DMS79 treated with DMSO at 0.1 percent for 48 hours (cell line): ENCODE measurements around the gene COX18.

ENCODE experiments used
- DNase-seq: peaks from one replicate; lab custom pipeline; 2025; lab: John Stamatoyannopoulos, UW

COX18 gene

GRCh38 chr4:73069338-73070073, at the start of gene COX18:
Gene COX18, minus strand, starts transcription at chr4:73069716. Its CDS starts 67 bp downstream, at chr4:73069649.
- peak; percentile 89 for DNase-seq

DNA sequence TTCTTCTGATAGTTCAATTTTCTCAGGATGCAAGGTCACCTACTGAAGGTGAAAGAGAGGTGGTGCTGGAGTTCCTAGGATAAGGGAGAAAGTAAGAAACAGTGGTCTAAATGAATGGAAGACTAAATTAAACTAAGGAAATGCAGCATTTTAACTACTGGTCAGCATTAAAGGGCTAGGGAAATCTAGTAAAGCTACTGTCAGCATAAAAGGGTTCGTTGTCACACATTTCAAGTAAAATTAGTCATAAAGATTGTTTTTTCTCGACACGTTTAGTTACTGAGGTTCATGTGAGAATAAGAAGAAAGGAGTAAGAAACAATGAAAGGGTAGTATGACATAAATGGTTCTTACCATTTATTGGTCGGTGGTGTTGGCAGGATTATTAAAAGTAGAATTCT, 40.0 kb upstream of the COX18 start:
- no peak for DNase-seq

- DNase-seq: no peak
Measured at GRCh38 chr4:73104695-73105094, 35.2 kb upstream of the COX18 start.

GRCh38 chr4:73103799-73104503, 34.4 kb upstream of the COX18 start:
- DNase-seq: no peak

- DNase-seq: no peak
Measured at GRCh38 chr4:73099143-73099542, 29.6 kb upstream of the COX18 start.

DNA sequence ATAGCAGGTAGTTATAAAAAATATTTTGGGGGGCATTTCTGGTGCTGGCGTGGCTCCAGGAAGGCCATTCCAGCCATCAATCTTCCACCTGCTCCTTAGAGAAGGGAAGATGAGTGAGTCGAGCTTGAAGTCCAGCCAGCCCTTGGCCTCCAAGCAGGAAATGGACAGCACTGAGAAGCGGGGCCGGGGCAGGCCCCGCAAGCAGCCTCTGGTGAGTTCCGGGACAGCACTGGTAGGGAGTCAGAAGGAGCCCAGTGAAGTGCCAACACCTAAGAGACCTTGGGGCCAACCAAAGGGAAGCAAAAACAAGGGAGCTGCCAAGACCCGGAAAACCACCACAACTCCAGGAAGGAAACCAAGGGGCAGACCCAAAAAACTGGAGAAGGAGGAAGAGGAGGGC, 29.2 kb upstream of the COX18 start:
- DNase-seq: no peak

DNA sequence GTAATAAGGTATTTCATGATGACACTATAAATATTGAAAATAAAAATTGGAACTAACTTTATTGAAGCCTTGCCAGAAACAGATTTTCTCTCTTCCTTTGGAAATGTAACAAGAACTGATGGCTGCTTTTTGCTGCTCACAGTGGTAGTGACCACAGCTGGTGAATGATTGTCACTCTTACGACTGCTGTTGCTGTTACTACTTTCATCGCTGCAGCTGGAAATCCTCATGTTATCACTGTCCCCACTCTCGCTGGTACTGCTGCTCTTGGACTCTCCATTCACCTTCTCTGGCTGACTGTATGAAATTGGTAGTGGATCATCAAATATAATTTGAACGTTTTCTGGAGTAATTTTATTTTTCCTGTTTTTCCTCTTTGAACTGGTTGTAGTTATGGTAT, 28.5 kb upstream of the COX18 start:
- no peak for DNase-seq

DNA sequence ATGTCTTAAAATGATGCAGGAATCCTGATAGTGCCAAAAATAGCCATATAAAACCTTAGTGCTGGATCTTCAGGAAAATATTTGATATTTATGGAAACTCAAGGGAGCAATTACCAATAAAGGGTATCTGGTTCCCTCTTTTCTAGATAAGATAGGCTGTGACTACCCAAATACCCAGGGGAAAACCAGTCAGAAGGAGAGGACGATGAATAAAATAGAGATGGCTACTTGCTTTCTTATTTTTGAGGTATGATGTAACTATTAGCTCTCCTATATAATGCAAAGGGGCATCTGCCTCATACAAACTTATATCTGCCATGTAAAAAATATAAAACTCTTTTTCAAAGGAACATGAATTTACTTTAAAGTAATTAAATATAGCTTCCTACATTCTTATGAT, 23.4 kb upstream of the COX18 start:
- DNase-seq: no peak

GRCh38 chr4:73090738-73091137, 21.2 kb upstream of the COX18 start:
- DNase-seq: no peak

DNA sequence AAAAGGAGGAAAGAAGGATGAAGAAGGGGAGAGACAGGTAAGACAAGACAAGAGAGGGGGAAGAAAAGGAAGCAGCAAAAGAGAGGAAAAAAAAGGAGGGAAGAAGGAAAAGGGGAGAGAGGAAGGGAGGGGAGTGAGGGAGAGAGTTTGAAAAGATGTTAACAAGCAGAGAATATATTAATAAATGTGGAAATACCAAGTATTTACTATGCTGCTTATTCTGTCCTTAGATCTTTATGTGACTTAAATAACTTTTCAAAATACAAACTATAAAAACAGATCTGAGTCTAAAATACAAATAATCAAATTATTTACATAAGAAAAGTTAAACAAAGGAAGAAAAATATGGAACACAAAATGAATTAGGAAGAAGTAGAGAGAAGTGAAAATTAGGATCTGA, 18.4 kb upstream of the COX18 start:
- no peak for DNase-seq

DNA sequence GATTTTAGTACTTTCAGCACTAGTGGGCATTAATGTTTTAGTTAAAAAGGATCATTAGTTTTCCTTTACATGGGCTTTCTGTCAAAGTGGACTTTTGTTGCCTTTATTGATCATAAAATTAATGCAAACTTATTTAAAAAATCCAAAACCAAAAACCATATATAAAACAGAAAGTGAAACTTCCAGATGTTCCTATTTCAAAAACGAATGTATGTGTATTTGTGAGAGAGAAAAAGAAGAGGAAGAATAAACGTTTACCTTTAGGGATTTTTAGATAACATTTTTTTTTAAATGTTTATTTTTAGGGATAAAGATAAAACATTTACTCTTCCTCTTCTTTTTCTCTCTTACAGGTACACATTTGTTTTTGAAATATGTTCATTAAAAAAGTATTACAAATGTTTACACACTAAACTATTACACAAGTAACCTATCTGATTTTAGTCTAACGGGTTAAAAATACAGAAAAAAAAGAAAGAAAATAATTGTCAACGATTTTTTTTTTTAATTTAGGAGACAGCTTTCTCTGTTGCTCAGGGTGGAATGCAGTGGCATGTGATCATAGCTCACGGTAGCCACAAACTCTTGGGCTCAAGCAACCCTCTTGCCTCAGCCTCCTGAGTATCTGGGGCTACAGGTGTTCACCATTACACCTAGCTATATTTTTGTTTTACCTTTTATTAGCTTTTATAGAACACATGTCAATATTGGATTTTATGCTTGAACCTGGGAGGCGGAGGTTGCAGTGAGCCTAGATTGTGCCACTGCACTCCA, 16.8 kb upstream of the COX18 start:
- DNase-seq: no peak

- no peak for DNase-seq
Measured at GRCh38 chr4:73080789-73081188, 11.3 kb upstream of the COX18 start.

DNA sequence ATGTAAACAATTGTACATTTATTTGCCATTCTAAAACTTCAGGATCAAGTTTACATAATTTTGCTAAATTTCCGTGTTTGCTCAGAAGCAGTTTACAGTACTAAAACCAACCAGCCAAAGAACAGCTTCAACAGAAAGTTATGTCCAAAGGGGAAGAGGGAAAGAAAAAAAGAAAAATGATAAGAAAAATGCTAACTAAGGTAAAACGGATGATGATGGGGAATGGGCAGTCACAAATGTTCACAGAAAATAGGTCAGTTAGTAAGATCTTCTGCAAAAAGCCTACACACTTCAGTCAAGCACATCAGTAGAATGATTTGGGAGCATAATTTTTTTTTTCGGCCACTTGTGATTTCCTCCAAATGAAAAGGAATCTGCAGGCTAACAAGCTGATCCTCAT, 6.3 kb upstream of the COX18 start:
- no peak for DNase-seq

GRCh38 chr4:73070074-73070390, 516 bp upstream of the COX18 start:
- DNase-seq: no peak

- peak; percentile 64 for DNase-seq
Measured at GRCh38 chr4:73068491-73069337, 802 bp downstream of the COX18 start.

DNA sequence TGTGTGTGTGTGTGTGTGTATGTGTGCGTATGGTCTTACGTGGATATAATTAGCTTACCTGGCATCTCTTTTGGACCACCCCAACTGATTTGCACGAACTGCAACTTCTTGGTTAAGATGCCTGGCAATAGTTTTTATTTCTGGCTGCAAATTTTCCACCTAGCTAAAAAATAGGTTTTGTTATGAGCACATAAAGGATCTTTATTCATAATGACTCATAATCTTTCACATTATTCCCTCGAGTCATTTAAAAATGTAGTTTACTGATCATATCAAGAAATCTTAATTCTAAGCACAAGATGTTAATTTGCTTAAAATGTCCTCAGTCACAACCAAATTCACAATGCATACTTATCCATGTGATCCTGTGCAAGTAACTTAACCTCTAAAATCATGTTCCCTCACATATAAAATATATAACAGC, 1.5 kb downstream of the COX18 start:
- DNase-seq: no peak

DNA sequence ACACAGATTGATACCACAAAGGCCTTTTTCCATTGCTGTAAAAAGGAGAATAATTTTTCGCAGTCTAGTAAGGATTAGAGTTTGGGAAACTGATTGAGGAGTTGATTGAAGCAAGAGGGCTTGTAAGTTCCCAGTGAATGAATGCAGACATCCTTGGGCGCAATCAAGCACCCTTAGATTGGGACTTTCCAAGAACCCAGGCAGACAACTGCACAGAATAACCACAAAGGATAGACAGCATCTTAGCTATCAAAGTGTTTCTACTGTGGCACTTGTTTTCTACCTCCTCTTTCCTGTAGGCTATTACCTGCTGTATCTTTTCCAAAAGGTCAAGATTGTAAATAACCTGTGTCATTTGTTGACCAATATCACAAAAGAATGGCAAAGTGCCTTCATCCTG, 2.6 kb downstream of the COX18 start:
- no peak for DNase-seq

- no peak for DNase-seq
Measured at GRCh38 chr4:73066445-73066844, 3.1 kb downstream of the COX18 start.

DNA sequence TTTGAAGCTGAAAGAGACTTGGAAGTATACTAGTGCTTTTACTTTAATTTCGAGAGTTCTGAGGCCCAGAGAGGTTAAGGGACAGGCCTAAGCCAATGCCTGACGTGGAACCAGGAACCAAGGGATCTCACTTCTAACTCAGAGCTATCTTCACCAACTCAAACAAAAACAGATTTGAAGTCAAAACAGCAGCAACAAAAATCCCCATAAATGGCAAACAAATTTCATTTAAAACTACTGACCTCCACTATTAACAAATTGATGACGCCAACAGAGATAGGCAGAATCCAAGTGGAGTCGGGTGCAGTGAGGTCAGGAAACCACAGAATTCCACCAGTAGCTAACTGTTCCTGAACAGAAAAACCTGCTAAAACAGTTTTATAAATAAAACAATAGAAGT, 5.0 kb downstream of the COX18 start:
- no peak for DNase-seq

DNA sequence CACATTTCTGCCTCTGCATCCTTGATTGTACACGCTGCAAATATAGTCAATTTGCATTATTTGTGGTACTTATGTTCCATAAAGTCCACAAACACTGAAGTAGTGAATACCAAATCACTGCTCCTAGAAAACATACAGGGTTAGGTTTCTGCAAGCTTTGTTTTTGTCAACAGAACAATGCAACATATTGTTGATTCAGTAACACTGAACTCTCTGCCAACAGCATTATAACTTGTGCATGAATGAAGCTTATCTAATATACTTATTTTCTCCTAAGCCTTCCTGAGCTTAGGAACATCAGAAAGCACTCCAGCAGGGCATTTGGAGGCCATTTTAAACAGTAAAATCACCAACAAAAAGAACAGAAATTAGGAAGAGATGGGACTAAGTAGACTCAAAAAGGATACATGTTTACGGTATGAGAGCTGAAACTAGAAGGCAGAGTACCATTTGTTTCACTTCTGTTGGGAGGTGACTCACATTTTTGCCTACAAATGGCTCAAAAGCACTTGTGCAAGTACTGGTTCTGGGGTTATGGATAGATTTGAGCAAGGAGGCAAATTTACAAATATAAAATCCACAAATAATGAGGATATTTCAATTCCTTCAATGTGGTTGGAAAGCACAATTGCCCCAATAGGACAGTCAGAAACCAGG, 14.1 kb downstream of the COX18 start:
- DNase-seq: no peak

DNA sequence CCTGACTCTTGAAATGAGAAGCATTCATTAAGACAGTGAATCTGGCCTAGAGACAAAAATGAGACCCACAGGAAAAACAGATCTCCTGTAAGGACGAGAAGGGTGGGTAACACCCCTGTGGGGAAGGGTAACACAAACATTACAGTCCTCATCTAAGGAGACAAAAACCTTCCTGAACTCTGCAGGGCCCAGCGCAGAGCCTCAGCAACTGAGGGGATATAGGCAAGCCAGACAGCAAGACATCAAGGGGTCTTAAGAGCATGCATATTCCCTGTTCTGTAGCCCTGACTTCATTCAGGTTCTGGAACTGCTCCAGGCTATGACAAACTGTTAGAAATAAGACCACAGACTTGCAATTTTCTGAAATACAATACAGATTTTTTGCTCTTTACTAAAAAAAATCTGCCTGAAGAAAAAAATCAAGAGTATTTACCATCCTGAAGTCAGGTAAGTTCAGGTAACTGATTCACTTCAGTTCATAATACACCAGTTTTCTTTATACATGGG, 15.5 kb downstream of the COX18 start:
- DNase-seq: no peak
